Nephron (organoid): ENCODE measurements around the gene NFATC1.

Source experiments
- H3K27ac Mint-ChIP-seq, 3 experiments: 2 replicates each; pipeline ENCODE4 v1.8.0; 2020; ENCODE audit warnings: mixed read lengths in 3 of 3, mild to moderate bottlenecking in 2 of 3, moderate library complexity in 1 of 3
- H3K27me3 Mint-ChIP-seq: 2 replicates; pipeline ENCODE4 v1.8.0; 2021; ENCODE audit warnings: low read depth, mild to moderate bottlenecking, moderate library complexity, mixed read lengths
- H3K36me3 Mint-ChIP-seq: 2 replicates; pipeline ENCODE4 v1.8.0; 2020; ENCODE audit warnings: low read depth, mixed read lengths
- H3K4me1 Mint-ChIP-seq: 2 replicates; pipeline ENCODE4 v1.8.0; 2020; ENCODE audit warnings: mixed read lengths
- H3K4me3 Mint-ChIP-seq, 3 experiments: 2 replicates each; pipeline ENCODE4 v1.8.0; 2020; ENCODE audit warnings: mild to moderate bottlenecking in 3 of 3, mixed read lengths in 3 of 3, moderate library complexity in 2 of 3
- H3K9me3 Mint-ChIP-seq: 2 replicates; pipeline ENCODE4 v1.8.0; 2020; ENCODE audit warnings: mixed read lengths
- TF ChIP-seq, protein P1 (sequence below), 3 experiments: fragments of 200-600 bp; sonication (generic); IDR thresholded peaks; one replicate each; pipeline ENCODE4 v1.5.0; 2021; ENCODE audit warnings: antibody characterized with exemption in 3 of 3; ENCODE audit not compliant: unreplicated experiment in 3 of 3

The NFATC1 gene

DNA sequence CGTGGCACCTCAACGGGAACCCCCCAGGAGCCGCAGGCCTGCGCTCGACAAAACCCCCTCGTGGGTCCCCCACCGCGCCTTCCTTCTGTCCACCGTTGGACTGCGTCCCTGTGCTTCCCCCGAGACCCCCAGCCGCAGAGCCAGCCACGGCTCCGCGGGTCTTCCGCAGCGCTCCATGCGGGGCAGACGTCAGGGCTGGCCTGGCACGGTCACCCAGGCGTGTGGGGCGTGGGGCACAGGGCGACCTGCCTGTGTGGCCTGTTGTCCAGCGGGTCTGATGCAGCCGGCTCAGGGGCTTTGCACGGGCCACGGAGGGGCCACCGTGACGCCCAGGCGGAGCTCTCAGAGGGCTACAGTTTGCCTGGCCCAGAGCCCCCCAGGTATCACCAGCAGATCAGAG is 11.0 kb downstream of the NFATC1 start:
- Mint-ChIP-seq H3K27me3 (peaks cover 14% of the 10 kb centered on the region), H3K9me3 (no peaks in the 10 kb centered on the region), H3K4me1 (peaks cover 47% of the 10 kb centered on the region), H3K27ac (peak overlapping the region in 1 of 3 experiments; percentile 50), H3K4me3 (no peak overlapping the region), H3K36me3 (peaks cover 8% of the 10 kb centered on the region)
- TF ChIP-seq, protein P1, sequence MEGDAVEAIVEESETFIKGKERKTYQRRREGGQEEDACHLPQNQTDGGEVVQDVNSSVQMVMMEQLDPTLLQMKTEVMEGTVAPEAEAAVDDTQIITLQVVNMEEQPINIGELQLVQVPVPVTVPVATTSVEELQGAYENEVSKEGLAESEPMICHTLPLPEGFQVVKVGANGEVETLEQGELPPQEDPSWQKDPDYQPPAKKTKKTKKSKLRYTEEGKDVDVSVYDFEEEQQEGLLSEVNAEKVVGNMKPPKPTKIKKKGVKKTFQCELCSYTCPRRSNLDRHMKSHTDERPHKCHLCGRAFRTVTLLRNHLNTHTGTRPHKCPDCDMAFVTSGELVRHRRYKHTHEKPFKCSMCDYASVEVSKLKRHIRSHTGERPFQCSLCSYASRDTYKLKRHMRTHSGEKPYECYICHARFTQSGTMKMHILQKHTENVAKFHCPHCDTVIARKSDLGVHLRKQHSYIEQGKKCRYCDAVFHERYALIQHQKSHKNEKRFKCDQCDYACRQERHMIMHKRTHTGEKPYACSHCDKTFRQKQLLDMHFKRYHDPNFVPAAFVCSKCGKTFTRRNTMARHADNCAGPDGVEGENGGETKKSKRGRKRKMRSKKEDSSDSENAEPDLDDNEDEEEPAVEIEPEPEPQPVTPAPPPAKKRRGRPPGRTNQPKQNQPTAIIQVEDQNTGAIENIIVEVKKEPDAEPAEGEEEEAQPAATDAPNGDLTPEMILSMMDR (IDR thresholded peaks at IDR 0.05; ENCODE audit: unreplicated experiment in 3 of 3) = no peak

DNA sequence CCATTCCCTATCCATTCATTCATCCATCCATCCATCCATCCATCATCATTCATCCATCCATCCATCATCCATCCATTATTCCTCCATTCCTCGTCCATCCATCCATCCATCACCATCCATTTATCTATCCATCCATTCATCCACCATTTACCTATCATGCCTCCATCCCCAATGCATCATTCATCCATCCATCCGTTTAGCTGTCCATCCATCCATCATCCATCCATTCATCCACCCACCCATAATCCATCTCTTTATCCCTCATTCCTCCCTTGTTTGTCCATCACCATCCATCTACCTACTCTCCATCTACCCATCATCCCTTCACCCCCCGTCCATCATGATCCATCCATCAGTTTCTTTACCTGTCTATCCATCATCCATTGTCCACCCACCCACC is 13.6 kb downstream of the NFATC1 start:
- TF ChIP-seq, protein P1 (IDR thresholded peaks at IDR 0.05; ENCODE audit: unreplicated experiment in 3 of 3) = no peak
- no peak overlapping the region for H3K27ac Mint-ChIP-seq
- no peak overlapping the region for H3K4me3 Mint-ChIP-seq
- no peaks in the 10 kb centered on the region for H3K9me3 Mint-ChIP-seq
- H3K27me3 Mint-ChIP-seq = peaks cover 12% of the 10 kb centered on the region
- peaks cover 37% of the 10 kb centered on the region for H3K4me1 Mint-ChIP-seq
- peaks cover 28% of the 10 kb centered on the region for H3K36me3 Mint-ChIP-seq

DNA sequence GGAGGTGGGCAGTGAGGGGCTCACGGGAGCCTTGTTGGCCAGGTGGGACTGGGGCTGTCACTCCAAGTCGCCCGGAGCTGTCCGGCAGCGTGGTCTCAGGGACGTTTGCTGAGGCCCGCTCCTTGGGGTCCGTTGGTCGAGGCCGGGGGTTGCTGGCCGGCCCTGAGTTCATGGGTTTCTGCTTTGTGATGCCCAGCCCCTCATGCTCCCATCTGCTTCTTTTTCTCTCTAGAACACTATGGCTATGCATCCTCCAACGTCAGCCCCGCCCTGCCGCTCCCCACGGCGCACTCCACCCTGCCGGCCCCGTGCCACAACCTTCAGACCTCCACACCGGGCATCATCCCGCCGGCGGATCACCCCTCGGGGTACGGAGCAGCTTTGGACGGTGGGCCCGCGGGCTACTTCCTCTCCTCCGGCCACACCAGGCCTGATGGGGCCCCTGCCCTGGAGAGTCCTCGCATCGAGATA is 14.5 kb downstream of the NFATC1 start:
- H3K27ac Mint-ChIP-seq = no peak overlapping the region
- no peak overlapping the region for H3K4me3 Mint-ChIP-seq
- H3K4me1 Mint-ChIP-seq = peaks cover 30% of the 10 kb centered on the region
- H3K9me3 Mint-ChIP-seq = no peaks in the 10 kb centered on the region
- H3K36me3 Mint-ChIP-seq = peaks cover 31% of the 10 kb centered on the region
- TF ChIP-seq, protein P1 (IDR thresholded peaks at IDR 0.05; ENCODE audit: unreplicated experiment in 3 of 3) = no peak
- H3K27me3 Mint-ChIP-seq = peaks cover 9% of the 10 kb centered on the region

DNA sequence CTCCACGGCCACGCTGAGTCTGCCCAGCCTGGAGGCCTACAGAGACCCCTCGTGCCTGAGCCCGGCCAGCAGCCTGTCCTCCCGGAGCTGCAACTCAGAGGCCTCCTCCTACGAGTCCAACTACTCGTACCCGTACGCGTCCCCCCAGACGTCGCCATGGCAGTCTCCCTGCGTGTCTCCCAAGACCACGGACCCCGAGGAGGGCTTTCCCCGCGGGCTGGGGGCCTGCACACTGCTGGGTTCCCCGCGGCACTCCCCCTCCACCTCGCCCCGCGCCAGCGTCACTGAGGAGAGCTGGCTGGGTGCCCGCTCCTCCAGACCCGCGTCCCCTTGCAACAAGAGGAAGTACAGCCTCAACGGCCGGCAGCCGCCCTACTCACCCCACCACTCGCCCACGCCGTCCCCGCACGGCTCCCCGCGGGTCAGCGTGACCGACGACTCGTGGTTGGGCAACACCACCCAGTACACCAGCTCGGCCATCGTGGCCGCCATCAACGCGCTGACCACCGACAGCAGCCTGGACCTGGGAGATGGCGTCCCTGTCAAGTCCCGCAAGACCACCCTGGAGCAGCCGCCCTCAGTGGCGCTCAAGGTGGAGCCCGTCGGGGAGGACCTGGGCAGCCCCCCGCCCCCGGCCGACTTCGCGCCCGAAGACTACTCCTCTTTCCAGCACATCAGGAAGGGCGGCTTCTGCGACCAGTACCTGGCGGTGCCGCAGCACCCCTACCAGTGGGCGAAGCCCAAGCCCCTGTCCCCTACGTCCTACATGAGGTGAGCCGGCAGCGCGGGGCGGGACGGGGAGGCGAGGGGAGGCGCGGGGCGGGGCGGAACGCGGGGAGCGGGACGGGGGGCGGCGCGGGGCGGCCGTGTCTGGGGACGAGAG is 15.2 kb downstream of the NFATC1 start:
- no peak overlapping the region for H3K27ac Mint-ChIP-seq
- peaks cover 31% of the 10 kb centered on the region for H3K36me3 Mint-ChIP-seq
- H3K4me1 Mint-ChIP-seq = peaks cover 25% of the 10 kb centered on the region
- no peaks in the 10 kb centered on the region for H3K9me3 Mint-ChIP-seq
- H3K4me3 Mint-ChIP-seq = no peak overlapping the region
- H3K27me3 Mint-ChIP-seq = peaks cover 12% of the 10 kb centered on the region
- TF ChIP-seq, protein P1 (IDR thresholded peaks at IDR 0.05; ENCODE audit: unreplicated experiment in 3 of 3) = no peak

DNA sequence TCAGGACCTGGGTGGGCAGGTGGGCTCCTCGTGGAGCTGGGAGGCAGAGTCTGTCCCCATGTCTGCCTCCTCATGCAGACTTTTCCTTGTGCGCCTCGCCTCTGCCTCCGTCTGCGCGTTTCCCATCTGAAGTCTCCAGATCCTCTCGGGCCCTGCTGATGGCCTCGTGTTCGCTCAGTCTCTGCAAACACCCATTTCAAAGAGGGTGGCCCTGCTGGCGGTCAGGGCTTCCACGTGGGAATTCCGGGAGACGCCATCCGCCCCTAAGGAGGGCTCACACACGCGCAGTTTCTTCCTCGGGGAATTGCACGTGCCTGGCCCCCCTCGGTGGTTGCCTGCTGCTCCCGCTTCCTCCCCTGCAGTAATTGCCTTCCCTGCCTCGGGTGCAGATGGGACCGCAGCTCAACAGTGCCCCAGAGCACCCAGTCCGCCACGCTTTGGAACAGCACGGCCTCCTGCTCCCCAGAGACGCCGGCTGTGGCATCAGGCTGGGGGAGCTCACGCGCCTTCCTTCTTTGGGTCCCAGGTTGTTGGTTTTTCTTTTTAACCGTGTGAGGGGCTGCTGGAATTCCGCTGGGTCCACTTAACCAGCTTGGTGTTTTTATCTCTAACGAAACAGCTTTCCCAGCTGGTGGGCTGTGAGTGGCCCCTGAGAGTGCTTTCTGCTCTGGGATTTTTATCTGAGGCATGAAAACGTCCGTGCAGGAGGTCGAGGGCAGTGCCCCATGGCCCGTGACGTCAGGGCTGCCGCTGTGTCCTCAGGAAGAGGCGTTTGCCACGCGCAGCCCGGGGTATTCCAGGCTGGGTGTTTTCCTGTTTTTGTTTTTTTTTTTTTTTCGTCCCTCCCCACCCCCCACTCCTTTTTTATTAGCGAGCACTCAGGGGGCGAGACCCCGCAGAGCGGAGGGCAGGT is 16.1 kb downstream of the NFATC1 start:
- Mint-ChIP-seq H3K27me3 (peaks cover 12% of the 10 kb centered on the region), H3K27ac (no peak overlapping the region), H3K4me3 (no peak overlapping the region), H3K4me1 (peaks cover 23% of the 10 kb centered on the region), H3K36me3 (peaks cover 26% of the 10 kb centered on the region), H3K9me3 (no peaks in the 10 kb centered on the region)
- TF ChIP-seq, protein P1 (IDR thresholded peaks at IDR 0.05; ENCODE audit: unreplicated experiment in 3 of 3) = no peak
